Neural cell (in vitro differentiated cells): ENCODE measurements around the gene MXRA7.
A peak's percentile ranks its signal among the peaks of the same experiment; 100 is the strongest.

Experiments used
- EP300 ChIP-seq: fragments of 450-650 bp; conservative IDR thresholded peaks from 2 replicates; pipeline ENCODE4 v1.6.1; 2014; ENCODE audit warnings: antibody characterized with exemption, mild to moderate bottlenecking, moderate library complexity; ENCODE audit not compliant: poor library complexity, severe bottlenecking
- POLR2AphosphoS5 ChIP-seq: IDR thresholded peaks from 2 replicates; pipeline ENCODE4 v1.6.1; 2012

- TF ChIP-seq POLR2AphosphoS5: peak; percentile 84
- TF ChIP-seq EP300: no peak
Measured at GRCh38 chr17:76737676-76738467, 27.1 kb upstream of the MXRA7 start, which contains the start of gene MFSD11.
